ENCODE data around the gene KPNA1.

KPNA1 gene

GRCh38 chr3:122389197-122389596 is 125.5 kb downstream of the KPNA1 start:
- no peak for DNase-seq (ENCODE audit: low read depth in 1 of 2, low spot score in 1 of 2)

DNA sequence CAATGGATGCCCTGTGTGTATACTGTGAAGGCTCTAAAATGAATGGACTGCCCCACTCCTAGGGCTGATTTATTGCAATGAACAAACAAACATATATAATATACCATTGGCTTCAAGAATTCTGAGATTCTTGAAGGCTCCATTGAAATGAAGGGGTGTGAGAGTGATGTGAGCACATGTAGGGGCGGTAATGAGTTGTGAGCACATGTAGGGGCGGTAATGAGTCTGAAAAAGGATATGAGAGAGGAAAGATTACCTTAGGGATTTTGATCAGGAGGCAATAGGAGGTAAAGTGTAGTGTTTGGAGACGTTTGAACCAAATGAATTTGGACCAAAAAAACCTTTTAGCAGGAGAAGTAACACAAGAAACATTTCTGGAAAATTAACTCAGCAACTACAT is 127.0 kb downstream of the KPNA1 start:
- no peak for DNase-seq (ENCODE audit: low read depth in 1 of 2, low spot score in 1 of 2)

DNA sequence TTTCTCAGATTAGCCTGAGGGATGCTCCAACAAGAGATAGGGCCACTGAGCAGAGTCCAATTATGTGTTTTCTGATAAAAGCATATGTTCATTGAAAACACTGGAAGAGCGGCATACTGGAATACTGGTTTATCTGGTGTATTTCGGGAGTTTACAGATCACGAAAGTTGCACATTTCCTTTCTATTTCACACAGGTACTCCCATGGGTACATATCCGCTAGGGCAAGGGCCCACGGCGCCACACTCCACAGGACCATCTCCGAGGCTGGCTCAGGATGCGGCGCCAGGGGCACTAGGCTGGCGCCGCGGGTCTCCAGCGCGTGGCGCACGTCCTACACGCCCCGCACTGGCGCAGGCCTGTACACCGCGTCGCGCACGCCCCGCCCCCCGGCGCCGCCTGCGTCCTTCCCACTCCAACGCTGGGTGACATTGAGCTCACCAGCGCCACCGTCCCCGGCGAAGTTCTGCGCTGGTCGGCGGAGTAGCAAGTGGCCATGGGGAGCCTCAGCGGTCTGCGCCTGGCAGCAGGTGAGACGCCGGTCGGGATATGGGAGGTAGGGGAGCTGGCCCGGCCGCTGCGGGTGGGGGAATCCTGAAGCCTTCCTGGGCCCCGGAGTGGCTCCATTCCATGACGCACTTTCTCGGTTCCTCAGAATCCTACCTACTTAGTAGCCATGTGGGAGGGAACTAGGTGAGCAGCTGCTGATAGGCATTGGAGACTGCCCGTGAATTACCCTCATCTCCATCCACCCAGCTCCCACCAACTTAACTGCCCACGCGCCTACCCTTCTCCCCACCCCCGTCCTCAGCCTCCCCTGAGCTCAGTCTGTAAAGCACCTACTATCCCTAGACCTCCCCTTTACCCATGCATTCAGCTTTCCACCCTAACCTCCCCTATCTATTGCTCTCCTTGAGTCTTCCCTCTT is 130.7 kb downstream of the KPNA1 start, which contains the start of gene FAM162A:
Gene FAM162A, plus strand, starts transcription at position 412 of the 927 bp plus-strand sequence. Its CDS starts 84 bp downstream, at position 496.
- DNase-seq (ENCODE audit: low read depth in 1 of 2, low spot score in 1 of 2): peak; percentile 86 to 91

DNA sequence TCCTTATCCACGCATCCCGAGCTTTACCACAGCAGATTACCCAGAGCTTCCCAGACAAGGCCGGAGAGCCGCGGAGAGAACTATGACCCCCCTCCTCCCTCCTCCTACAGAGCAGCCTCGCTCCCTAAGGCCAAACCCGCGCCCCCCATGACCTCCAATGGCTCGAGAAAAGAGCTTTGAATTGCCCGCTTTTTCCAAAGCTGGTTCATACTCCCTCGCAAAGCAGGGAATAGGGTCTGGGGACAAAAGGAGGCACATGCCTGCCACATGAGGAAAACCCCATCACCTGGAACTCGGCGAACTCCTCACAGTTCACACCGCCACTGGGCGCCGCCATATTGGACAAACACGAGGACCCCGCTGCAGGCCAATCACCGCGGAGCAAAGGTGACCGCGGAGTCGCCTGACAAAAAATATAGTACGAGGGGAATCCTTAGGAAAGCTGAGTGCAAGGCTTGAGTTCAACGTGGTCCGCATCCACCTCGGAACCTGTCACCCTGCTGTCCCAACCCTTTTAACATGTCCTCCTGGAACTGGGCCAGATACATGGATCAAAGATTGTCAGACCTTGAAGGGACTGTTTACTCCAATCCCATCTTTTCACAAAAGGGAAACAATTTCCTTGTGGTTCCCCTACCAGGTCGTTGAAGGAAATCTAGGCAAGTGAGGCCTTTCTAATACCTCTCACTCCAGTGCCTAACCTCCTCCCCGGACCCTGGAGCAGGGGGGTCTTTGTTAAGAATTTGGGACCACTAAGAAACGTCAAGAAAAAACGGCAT is 131.7 kb downstream of the KPNA1 start, which contains the start of gene MIX23:
Gene MIX23, minus strand, starts transcription at position 344 of the 779 bp plus-strand sequence. Its CDS starts 7 bp downstream, at position 337.
- DNase-seq (ENCODE audit: low read depth in 1 of 2, low spot score in 1 of 2): peak; percentile 64 to 77

DNA sequence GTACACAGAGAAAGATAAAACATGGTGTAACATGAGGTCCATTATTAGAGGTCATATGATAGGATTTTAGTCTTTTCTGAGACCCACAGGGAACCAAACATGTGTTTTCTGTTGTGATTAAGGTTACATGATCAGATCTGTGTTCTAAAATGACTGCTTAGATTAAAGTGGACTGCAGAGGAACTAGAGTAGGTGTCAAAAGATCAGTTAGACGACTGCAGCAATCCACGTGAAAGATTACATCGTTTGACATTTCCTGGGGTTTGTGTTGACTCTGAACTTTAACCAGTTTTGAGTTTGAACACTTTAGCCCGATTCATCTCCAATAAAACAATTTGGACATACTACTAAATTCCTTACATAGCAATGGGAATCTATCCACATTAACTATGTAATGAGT is 136.8 kb downstream of the KPNA1 start:
- no peak for DNase-seq (ENCODE audit: low read depth in 1 of 2, low spot score in 1 of 2)

GRCh38 chr3:122374034-122374433 is 140.7 kb downstream of the KPNA1 start:
- no peak for DNase-seq (ENCODE audit: low read depth in 1 of 2, low spot score in 1 of 2)

Data from stimulated activated CD4-positive, alpha-beta T cell treated with anti-CD3 and anti-CD28 coated beads, Interleukin-15, amount 100 ng/mL, for 1 hour (primary cell).